ENCODE results near the gene GASK1B.

The GASK1B gene

DNA sequence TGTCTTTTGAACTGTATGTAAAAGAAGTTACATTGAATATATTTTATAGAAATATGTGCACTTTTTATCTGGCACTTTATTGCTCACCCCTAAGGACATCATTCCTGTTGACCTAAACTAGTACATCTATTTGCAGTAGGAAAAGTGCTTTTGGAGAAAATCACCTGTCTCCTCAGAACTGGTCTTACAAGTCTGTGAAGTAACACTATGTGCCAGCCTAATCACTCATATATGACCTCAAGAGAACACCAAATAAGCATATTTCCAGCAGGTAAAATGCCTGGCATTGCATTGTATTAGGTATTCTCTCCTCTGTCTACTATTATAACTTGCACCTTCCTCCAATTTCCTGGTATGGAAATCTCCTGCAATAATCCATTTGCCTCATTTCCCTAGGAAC is 4.0 kb upstream of the GASK1B start:
- DNase-seq (ENCODE audit: low read depth in 1 of 2, low spot score in 1 of 2): no peak
- Histone ChIP-seq H3K27ac (replicated peaks) (no peak overlapping the region), H3K4me3 (replicated peaks; ENCODE audit: insufficient read depth, low read length) (no peak overlapping the region), H3K27me3 (ENCODE audit: insufficient read depth, poor library complexity, severe bottlenecking) (no peaks in the 10 kb centered on the region)
- TF ChIP-seq, protein P1, sequence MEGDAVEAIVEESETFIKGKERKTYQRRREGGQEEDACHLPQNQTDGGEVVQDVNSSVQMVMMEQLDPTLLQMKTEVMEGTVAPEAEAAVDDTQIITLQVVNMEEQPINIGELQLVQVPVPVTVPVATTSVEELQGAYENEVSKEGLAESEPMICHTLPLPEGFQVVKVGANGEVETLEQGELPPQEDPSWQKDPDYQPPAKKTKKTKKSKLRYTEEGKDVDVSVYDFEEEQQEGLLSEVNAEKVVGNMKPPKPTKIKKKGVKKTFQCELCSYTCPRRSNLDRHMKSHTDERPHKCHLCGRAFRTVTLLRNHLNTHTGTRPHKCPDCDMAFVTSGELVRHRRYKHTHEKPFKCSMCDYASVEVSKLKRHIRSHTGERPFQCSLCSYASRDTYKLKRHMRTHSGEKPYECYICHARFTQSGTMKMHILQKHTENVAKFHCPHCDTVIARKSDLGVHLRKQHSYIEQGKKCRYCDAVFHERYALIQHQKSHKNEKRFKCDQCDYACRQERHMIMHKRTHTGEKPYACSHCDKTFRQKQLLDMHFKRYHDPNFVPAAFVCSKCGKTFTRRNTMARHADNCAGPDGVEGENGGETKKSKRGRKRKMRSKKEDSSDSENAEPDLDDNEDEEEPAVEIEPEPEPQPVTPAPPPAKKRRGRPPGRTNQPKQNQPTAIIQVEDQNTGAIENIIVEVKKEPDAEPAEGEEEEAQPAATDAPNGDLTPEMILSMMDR (IDR thresholded peaks at IDR 0.05; ENCODE audit: insufficient read depth, low read length): no peak
- TF ChIP-seq, protein P2, sequence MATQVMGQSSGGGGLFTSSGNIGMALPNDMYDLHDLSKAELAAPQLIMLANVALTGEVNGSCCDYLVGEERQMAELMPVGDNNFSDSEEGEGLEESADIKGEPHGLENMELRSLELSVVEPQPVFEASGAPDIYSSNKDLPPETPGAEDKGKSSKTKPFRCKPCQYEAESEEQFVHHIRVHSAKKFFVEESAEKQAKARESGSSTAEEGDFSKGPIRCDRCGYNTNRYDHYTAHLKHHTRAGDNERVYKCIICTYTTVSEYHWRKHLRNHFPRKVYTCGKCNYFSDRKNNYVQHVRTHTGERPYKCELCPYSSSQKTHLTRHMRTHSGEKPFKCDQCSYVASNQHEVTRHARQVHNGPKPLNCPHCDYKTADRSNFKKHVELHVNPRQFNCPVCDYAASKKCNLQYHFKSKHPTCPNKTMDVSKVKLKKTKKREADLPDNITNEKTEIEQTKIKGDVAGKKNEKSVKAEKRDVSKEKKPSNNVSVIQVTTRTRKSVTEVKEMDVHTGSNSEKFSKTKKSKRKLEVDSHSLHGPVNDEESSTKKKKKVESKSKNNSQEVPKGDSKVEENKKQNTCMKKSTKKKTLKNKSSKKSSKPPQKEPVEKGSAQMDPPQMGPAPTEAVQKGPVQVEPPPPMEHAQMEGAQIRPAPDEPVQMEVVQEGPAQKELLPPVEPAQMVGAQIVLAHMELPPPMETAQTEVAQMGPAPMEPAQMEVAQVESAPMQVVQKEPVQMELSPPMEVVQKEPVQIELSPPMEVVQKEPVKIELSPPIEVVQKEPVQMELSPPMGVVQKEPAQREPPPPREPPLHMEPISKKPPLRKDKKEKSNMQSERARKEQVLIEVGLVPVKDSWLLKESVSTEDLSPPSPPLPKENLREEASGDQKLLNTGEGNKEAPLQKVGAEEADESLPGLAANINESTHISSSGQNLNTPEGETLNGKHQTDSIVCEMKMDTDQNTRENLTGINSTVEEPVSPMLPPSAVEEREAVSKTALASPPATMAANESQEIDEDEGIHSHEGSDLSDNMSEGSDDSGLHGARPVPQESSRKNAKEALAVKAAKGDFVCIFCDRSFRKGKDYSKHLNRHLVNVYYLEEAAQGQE (IDR thresholded peaks at IDR 0.05; ENCODE audit: insufficient replicate concordance, low read depth): no peak
- no peak for TF ChIP-seq POLR2AphosphoS5 (IDR thresholded peaks at IDR 0.05; ENCODE audit: low read depth)
- no peak for TF ChIP-seq SPI1 (IDR thresholded peaks at IDR 0.05; ENCODE audit: borderline replicate concordance, low read depth)
- no peak for TF ChIP-seq GABPA (IDR thresholded peaks at IDR 0.05; ENCODE audit: low read depth)

DNA sequence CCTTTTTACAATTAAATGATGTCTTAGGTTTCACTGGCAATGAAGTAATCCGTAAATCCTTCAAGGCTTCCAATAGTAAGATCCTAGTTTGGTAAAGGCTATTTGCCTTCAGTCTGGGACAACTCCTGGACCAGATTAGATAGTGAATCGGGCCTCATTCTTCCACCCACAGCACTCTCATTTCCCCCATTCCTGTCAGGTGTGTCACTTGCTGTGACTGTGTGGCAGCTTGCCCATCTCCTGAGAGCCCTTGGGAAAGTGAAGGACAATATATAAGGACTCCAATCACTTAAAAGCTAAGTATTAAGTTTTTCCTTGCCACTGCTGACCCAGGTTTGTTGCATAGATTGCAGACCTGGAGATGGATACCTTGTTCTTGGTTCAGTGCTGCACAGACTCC is 3.3 kb upstream of the GASK1B start:
- Histone ChIP-seq H3K27me3 (ENCODE audit: insufficient read depth, poor library complexity, severe bottlenecking) (no peaks in the 10 kb centered on the region), H3K4me3 (replicated peaks; ENCODE audit: insufficient read depth, low read length) (no peak overlapping the region), H3K27ac (replicated peaks) (no peak overlapping the region)
- DNase-seq (ENCODE audit: low read depth in 1 of 2, low spot score in 1 of 2): no peak
- TF ChIP-seq SPI1 (IDR thresholded peaks at IDR 0.05; ENCODE audit: borderline replicate concordance, low read depth) (no peak), GABPA (IDR thresholded peaks at IDR 0.05; ENCODE audit: low read depth) (no peak), POLR2AphosphoS5 (IDR thresholded peaks at IDR 0.05; ENCODE audit: low read depth) (no peak)
- TF ChIP-seq, protein P1 (IDR thresholded peaks at IDR 0.05; ENCODE audit: insufficient read depth, low read length): no peak
- TF ChIP-seq, protein P2 (IDR thresholded peaks at IDR 0.05; ENCODE audit: insufficient replicate concordance, low read depth): no peak

DNA sequence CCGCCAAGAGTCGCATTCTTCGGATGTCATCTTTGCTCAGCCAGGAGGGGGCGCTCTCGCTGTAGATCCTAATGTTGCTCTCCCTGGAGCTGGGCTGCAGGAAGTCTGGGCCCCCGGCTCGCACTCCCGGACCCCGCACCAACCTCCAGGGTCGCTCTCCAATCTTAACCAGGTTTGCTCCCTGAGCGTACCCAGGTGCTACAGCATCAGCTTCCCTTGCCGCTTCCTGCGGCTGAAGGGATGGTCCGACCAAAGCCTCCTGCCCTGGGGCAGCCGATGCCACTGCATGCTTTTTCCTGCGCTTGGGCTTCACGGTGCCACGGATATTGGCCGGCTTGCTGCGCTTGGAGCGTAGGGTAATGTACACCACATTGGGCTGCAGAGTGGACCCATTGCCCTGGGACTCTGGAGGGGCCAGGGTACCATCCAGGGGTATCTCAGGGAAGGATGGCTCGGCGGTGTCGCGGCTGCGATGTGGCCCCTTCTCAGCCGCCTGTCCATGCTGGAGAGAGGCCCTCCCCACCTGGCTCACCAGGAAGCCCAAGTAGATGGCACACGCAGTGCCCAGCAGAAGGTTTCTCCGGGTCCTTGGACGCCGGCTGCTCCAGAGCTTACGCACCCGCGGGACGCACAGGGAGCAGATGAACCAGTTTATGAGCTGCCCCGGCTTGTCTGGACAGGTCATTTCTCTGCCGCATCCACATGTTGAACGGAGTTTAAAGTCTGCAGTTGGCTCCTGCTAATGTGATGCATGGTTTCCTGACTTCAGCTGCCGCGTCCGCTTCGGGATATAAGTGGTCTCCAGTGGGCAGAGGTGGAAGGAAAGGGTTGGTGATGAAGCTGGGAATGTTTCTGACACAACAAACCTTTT is 1.9 kb downstream of the GASK1B start:
- no peak for DNase-seq (ENCODE audit: low read depth in 1 of 2, low spot score in 1 of 2)
- TF ChIP-seq, protein P2 (IDR thresholded peaks at IDR 0.05; ENCODE audit: insufficient replicate concordance, low read depth): no peak
- no peak for TF ChIP-seq GABPA (IDR thresholded peaks at IDR 0.05; ENCODE audit: low read depth)
- TF ChIP-seq, protein P1 (IDR thresholded peaks at IDR 0.05; ENCODE audit: insufficient read depth, low read length): no peak
- no peak for TF ChIP-seq SPI1 (IDR thresholded peaks at IDR 0.05; ENCODE audit: borderline replicate concordance, low read depth)
- no peak for TF ChIP-seq POLR2AphosphoS5 (IDR thresholded peaks at IDR 0.05; ENCODE audit: low read depth)
- H3K27me3 ChIP-seq (ENCODE audit: insufficient read depth, poor library complexity, severe bottlenecking): no peaks in the 10 kb centered on the region
- H3K27ac ChIP-seq (replicated peaks): no peak overlapping the region
- no peak overlapping the region for H3K4me3 ChIP-seq (replicated peaks; ENCODE audit: insufficient read depth, low read length)
